Measurements from ENCODE around the gene TBC1D16. TPM values are rescaled to one million over a fixed set of nuclear protein-coding genes. Genes with fewer than 3 reads are reported as not detected.
A peak's percentile ranks its signal among the peaks of the same experiment; 100 is the strongest.

Gene TBC1D16
- total RNA-seq, 8 experiments from 2014 or later = 12.9 to 50.5 (median 33.4) TPM

DNA sequence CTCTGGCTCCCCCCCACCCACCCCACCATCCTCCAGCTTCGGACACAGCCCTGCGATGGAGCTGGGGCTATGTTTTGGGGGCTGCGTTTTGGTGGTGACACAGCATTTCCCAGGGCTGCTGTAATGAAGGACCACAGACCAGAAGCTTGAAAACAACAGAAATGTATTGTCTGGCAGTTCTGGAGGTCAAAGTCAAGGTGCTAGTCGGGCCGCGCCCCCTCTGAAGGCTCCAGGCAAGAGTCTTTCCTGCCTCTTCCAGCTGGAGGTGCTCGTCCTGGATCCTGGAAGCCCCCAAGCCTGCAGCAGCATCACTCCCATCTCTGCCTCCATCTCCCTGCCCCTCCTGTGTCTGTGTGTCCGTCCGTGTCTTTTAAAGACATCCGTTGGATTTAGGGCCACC, 50.8 kb downstream of the TBC1D16 start:
- in situ Hi-C loops (cut with MboI; ENCODE audit: low pct_unique_long_range_greater_than_20kb in 2 of 9, low sequenced_read_pairs in 9 of 9, unreplicated experiment in 9 of 9) = loop anchor here in 3 of 9 experiments (25.0 kb wide), 1 partner anchor 173 kb away; no protein-coding TSS in a partner anchor
- 93 to 94% methylated on average over 3 of the region's 10 CpGs; no CpG with 5 or more reads in 8 of the 10 experiments for WGBS, 10 experiments
- ATAC-seq (replicated peaks in 6 of 8) = no peak
- H3K27ac ChIP-seq = no peak overlapping the region
- H3K4me1 ChIP-seq (replicated peaks in 1 of 2) = peaks cover 27 to 28% of the 10 kb centered on the region in 2 donors
- H3K4me3 ChIP-seq = no peak overlapping the region

DNA sequence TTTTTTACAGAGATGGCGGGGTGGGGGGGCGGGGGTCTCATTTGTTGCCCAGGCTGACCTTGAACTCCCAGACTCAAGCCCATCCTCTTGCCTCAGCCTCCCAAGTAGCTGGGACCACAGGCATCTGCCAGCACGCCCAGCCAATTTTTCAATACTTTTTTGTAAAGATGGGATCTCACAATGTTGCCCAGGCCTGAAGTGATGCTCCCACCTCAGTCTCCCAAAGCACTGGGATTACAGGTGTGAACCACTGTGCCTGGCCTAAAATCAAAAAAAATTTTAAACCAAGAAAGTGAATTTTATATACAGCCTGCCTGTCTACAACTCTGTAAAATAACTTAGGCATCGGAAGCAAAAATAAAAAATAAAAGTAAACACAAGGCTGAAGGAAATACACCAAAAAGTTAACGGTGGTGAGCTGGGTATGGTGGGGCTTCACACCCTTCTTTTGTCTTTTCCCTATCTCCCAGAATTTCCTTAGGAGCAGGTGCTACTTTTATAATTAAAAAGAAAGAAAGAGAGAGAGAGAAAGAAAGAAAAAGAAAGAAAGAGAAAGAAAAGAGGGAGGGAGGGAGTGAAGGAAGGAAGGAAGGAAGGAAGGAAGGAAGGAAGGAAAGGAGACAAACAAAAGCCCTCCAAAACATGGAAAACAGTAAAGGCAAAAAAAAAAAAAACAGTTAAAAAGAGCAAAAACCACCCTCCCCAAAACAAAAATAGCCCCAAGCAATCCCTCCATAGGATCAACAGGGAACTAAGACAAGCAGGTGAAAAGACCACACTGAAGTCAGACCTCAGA, 51.4 kb downstream of the TBC1D16 start:
- H3K27ac ChIP-seq = no peak overlapping the region
- WGBS, 10 experiments = 80 to 100% (median 95%) methylated on average over 1 to 3 of the region's 5 CpGs; no CpG with 5 or more reads in 1 of the 10 experiments
- no peak overlapping the region for H3K4me3 ChIP-seq
- no peak for ATAC-seq (replicated peaks in 6 of 8)
- H3K4me1 ChIP-seq (replicated peaks in 1 of 2) = peaks cover 26 to 33% of the 10 kb centered on the region in 2 donors
- in situ Hi-C loops (cut with MboI; ENCODE audit: low pct_unique_long_range_greater_than_20kb in 2 of 9, low sequenced_read_pairs in 9 of 9, unreplicated experiment in 9 of 9) = loop anchor here in 3 of 9 experiments (25.0 kb wide), 1 partner anchor 172 kb away; no protein-coding TSS in a partner anchor

DNA sequence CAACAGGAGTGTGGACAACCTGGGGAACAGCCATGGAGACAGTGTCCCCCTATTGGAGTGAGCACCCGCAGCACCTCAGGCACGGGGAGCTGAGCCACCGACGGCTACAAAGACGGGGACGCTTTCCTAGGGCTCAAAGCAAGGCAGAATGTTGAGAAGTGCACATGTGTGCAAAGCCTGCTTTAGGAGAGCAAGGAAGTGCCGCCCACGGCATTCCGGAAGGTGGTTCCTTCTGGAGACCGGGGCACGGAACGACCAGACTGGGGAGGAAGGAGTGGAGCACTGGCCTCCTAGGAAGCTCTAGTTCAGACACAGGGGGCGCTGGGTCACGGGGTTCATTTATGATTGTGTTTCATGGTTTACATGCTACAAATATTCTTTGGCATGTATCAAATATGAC, 52.2 kb downstream of the TBC1D16 start:
- Histone ChIP-seq H3K4me1 (replicated peaks in 1 of 2) (peaks cover 23 to 40% of the 10 kb centered on the region in 2 donors), H3K4me3 (no peak overlapping the region), H3K27ac (no peak overlapping the region)
- ATAC-seq (replicated peaks in 6 of 8) = no peak
- 80 to 95% (median 93%) methylated on average over 3 to 8 of the region's 14 CpGs; no CpG with 5 or more reads in 7 of the 10 experiments for WGBS, 10 experiments
- in situ Hi-C loops (cut with MboI; ENCODE audit: low pct_unique_long_range_greater_than_20kb in 2 of 9, low sequenced_read_pairs in 9 of 9, unreplicated experiment in 9 of 9) = loop anchor here in 3 of 9 experiments (25.0 kb wide), 1 partner anchor 171 kb away; no protein-coding TSS in a partner anchor

DNA sequence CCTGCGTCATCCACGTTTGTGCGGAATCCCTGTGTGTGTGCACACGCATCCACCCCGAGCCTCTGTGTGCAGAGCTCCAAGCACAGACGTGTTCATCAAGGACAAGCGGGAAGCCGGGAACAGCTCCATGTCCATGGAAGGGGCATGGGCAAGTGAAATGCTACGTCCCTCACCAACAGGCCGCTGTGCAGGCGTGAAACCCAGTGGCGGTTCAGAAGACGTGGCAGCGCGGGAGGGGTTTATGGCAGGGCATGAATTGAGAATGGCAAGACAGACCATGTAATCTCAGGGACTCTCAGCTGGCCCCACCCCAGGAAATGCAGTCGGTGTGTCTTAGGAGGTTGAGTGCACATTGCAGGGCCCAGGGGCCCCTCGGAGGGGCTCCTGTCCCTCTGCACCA, 52.7 kb downstream of the TBC1D16 start:
- Histone ChIP-seq H3K4me3 (no peak overlapping the region), H3K4me1 (replicated peaks in 1 of 2) (peaks cover 20 to 45% of the 10 kb centered on the region in 2 donors), H3K27ac (no peak overlapping the region)
- ATAC-seq (replicated peaks in 6 of 8) = no peak
- in situ Hi-C loops (cut with MboI; ENCODE audit: low pct_unique_long_range_greater_than_20kb in 2 of 9, low sequenced_read_pairs in 9 of 9, unreplicated experiment in 9 of 9) = loop anchor here in 3 of 9 experiments (25.0 kb wide), 1 partner anchor 171 kb away; no protein-coding TSS in a partner anchor
- WGBS, 10 experiments = 83 to 100% (median 92%) methylated on average over 2 to 5 of the region's 17 CpGs; no CpG with 5 or more reads in 3 of the 10 experiments

DNA sequence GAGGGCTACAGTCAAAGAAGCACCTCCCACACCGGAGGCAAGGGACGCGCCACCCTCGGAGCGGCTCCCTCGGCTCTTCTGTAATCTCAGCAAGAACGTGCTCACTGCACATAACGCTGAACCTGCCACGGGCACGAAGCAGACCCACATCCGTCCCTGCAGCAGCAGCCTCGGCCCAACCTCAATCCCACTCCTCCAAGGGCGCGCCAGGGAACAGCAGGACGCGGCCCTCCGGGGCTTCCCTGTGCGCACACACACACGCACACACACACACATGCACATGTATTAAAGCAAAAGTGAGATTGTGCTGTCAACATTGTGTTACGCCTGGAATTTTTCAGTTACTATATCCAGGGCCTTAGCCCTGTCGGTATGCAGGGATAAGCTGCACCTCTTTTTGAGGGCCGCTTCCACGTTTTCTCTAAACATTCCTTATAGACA, 54.0 kb downstream of the TBC1D16 start:
- H3K27ac ChIP-seq = peak overlapping the region in 1 of 2 donors; percentile 47
- peak in 5 of 8 experiments; percentile 7 to 26 (median 23) for ATAC-seq (replicated peaks in 6 of 8)
- in situ Hi-C loops (cut with MboI; ENCODE audit: low pct_unique_long_range_greater_than_20kb in 2 of 9, low sequenced_read_pairs in 9 of 9, unreplicated experiment in 9 of 9) = loop anchor here in 3 of 9 experiments (25.0 kb wide), 1 partner anchor 169 kb away; no protein-coding TSS in a partner anchor
- peaks cover 23 to 58% of the 10 kb centered on the region in 2 donors for H3K4me1 ChIP-seq (replicated peaks in 1 of 2)
- 50 to 100% (median 84%) methylated on average over 1 to 18 of the region's 23 CpGs; no CpG with 5 or more reads in 1 of the 10 experiments for WGBS, 10 experiments
- H3K4me3 ChIP-seq = no peak overlapping the region

DNA sequence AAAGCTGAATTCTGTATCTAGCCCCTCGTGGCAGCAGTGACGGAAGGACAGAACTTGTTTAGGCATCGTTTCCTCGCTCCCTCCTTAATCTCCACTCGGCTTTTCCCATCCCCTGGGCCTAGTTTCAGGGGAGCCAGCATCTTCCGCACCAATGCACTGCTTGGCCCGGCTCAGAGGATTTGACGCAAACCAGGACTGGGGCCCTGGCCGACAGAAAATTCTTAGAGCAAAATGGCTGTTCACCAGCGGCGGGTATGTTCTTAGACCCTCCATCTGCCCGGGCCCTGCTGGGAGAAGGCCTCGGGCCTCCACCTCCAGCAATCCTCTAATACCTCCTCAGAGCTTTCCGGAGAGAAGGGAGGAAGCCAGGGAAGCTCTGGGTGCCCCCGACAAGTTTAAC, 54.6 kb downstream of the TBC1D16 start:
- peaks cover 23 to 62% of the 10 kb centered on the region in 2 donors for H3K4me1 ChIP-seq (replicated peaks in 1 of 2)
- H3K27ac ChIP-seq = no peak overlapping the region
- H3K4me3 ChIP-seq = no peak overlapping the region
- in situ Hi-C loops (cut with MboI; ENCODE audit: low pct_unique_long_range_greater_than_20kb in 2 of 9, low sequenced_read_pairs in 9 of 9, unreplicated experiment in 9 of 9) = loop anchor here in 3 of 9 experiments (25.0 kb wide), 1 partner anchor 169 kb away; no protein-coding TSS in a partner anchor
- WGBS, 10 experiments = 60 to 100% (median 83%) methylated on average over 1 to 12 of the region's 15 CpGs; no CpG with 5 or more reads in 4 of the 10 experiments
- ATAC-seq (replicated peaks in 6 of 8) = no peak

DNA sequence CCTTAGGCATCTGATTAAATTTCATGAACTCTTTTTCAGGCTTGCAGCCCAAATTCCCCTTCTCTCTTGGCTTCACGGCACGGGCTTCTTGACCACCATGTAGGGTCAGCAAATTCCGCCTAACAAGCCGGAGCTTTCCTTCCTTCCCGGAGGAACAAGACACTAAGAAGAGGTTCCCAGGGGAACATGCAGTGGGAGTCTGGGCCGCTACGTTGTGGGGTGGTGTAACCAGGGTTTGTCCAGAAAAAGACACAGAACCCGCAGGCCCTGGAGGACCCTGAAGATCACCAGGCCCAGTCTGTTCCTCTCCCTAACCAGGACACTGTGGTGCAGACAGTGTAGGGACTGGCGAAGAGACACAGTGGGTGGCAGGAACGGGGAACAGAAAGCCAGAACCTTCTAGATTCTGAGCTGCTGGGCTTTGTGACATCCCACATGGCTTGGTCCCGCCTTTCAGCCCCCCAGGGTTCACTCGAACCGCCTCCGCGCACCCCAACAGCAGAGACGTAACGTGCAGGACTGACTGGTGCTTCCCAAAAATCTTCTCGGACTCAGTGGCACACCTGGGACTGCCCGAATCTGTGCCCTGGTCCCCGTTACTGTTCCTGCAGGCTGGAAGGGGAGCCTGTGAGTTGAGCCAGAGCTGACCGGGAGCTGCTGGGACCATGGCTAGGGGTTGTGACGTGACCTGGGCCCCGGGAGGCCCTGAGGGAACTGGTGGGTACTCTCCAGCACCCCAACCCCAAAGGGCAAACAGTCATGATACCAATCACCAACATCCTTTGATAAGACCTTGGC, 55.2 kb downstream of the TBC1D16 start:
- ATAC-seq (replicated peaks in 6 of 8) = no peak
- Histone ChIP-seq H3K4me3 (no peak overlapping the region), H3K4me1 (replicated peaks in 1 of 2) (peaks cover 23 to 57% of the 10 kb centered on the region in 2 donors), H3K27ac (no peak overlapping the region)
- in situ Hi-C loops (cut with MboI; ENCODE audit: low pct_unique_long_range_greater_than_20kb in 2 of 9, low sequenced_read_pairs in 9 of 9, unreplicated experiment in 9 of 9) = loop anchor here in 3 of 9 experiments (25.0 kb wide), 1 partner anchor 168 kb away; no protein-coding TSS in a partner anchor
- 50 to 100% (median 95%) methylated on average over 1 to 13 of the region's 23 CpGs; no CpG with 5 or more reads in 1 of the 10 experiments for WGBS, 10 experiments

DNA sequence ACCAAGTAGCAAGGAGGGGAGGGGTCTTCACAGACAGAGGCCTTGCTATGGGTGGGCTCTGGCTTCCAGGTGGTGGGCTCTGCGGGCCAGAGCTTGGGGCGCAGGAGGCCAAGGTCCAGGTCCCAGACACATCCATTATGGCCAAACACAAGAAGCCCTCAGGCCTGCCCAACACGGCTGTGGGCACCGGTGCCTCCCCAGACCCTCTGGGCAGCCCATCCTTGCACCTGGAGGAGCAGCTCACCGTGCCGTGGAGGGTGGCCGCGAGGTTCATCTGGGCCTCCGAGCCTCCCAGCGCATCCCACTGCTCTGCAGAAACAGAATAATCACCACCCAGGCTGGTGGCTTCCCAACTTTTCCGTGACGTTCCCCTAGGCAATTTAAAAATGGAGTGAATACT, 55.9 kb downstream of the TBC1D16 start:
- peaks cover 20 to 52% of the 10 kb centered on the region in 2 donors for H3K4me1 ChIP-seq (replicated peaks in 1 of 2)
- WGBS, 10 experiments = 97 to 100% (median 100%) methylated on average over 2 to 10 of the region's 12 CpGs; no CpG with 5 or more reads in 7 of the 10 experiments
- in situ Hi-C loops (cut with MboI; ENCODE audit: low pct_unique_long_range_greater_than_20kb in 2 of 9, low sequenced_read_pairs in 9 of 9, unreplicated experiment in 9 of 9) = loop anchor here in 3 of 9 experiments (25.0 kb wide), 1 partner anchor 168 kb away; no protein-coding TSS in a partner anchor
- H3K27ac ChIP-seq = no peak overlapping the region
- ATAC-seq (replicated peaks in 6 of 8) = no peak
- no peak overlapping the region for H3K4me3 ChIP-seq

DNA sequence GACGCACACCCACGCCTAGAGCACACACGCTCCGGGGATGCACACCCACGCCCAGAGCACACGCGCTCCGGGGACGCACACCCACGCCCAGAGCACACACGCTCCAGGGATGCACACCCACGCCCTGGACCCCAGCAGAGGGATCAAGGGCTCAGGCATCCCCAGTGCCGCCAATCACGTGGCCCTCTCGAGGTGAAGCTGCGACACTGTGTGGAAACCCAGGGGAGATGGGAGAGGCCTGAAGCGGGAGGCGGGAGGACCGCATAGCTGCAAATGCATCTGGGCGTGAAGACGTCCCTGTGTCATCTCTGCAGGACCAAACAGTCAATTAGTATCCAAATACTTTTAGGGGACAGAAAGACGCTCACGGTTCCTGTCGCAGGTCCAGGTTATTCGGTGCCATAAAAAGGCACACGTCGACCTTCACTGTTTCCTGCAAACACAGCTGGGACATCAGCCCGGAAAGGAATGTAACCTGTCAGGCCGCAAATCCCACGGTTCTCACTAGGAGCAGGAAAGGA, 56.4 kb downstream of the TBC1D16 start:
- in situ Hi-C loops (cut with MboI; ENCODE audit: low pct_unique_long_range_greater_than_20kb in 2 of 9, low sequenced_read_pairs in 9 of 9, unreplicated experiment in 9 of 9) = loop anchor here in 3 of 9 experiments (25.0 kb wide), 1 partner anchor 167 kb away; no protein-coding TSS in a partner anchor
- peak in 4 of 8 experiments; percentile 10 to 25 (median 16) for ATAC-seq (replicated peaks in 6 of 8)
- peak overlapping the region; percentile 48 to 66 for H3K27ac ChIP-seq
- H3K4me3 ChIP-seq = no peak overlapping the region
- 82 to 100% (median 91%) methylated on average over 1 to 11 of the region's 30 CpGs; no CpG with 5 or more reads in 2 of the 10 experiments for WGBS, 10 experiments
- peaks cover 20 to 50% of the 10 kb centered on the region in 2 donors for H3K4me1 ChIP-seq (replicated peaks in 1 of 2)

DNA sequence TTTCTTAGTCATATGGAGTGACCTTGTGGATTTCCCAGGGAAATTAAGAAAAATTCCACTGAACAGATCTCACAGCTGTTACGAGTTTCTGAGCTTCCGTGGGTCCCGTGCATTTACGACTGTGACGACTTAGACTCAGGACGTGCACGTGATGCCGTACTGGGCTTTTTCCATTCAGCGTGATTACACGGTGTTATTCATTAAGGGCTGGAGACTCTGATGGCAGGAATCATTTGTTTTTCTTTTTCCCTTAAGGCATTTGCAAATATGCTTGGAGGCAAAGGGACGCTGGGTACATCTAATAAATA, 57.2 kb downstream of the TBC1D16 start:
- ATAC-seq (replicated peaks in 6 of 8) = peak in 2 of 8 experiments; percentile 20 to 26

DNA sequence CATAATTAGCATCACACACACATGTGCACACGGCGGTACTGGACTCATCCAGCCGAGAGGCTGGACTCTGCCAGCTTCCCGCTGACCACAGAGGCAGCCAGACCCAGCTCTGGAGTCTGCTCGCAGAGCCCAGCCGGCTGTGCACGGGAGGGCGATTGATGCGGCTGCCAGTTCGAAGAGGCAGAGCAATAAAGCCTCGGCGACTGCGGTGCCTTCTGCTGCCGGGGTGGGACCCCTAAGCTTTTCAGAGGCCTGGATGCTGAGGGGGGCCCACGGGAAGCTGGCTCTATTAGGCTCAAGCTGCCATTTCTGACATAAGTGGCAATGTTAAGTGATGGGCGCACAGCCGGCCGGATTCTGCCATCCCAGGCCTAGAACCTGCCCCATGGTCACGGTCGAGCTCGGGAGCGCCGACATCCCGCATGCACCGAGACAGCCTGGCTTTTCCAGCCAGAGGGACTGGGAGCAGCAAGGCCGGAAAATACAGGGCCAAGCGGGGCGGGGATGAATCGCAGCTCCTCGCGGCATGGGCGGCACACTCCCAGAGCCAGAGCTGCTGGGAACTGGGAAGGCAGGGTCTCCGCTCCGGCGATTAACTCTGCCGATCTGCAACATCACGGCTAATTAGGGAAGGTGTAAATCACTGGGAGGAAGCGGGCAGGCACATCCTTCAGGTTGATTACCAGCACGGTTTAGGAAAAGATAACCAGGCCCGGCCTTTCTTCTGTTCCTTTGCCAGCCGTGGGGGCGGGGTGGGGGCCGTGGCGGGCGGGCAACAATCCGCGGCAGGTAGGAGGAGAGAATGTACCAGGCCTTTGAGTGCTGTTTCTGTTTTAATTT, 57.7 kb downstream of the TBC1D16 start:
- Histone ChIP-seq H3K4me3 (no peak overlapping the region), H3K4me1 (replicated peaks in 1 of 2) (peaks cover 20 to 50% of the 10 kb centered on the region in 2 donors), H3K27ac (peak overlapping the region in 1 of 2 donors; percentile 66)
- 90 to 100% (median 95%) methylated on average over 2 to 16 of the region's 47 CpGs; no CpG with 5 or more reads in 5 of the 10 experiments for WGBS, 10 experiments
- peak in 6 of 8 experiments; percentile 32 to 83 (median 72) for ATAC-seq (replicated peaks in 6 of 8)
- in situ Hi-C loops (cut with MboI; ENCODE audit: low pct_unique_long_range_greater_than_20kb in 2 of 9, low sequenced_read_pairs in 9 of 9, unreplicated experiment in 9 of 9) = loop anchor here in 3 of 9 experiments (25.0 kb wide), 1 partner anchor 166 kb away; no protein-coding TSS in a partner anchor

More for the DNA sequence above, 57.2 kb downstream of the TBC1D16 start:
- 13 to 87% (median 58%) methylated on average over 1 to 11 of the region's 11 CpGs; no CpG with 5 or more reads in 2 of the 10 experiments for WGBS, 10 experiments
- in situ Hi-C loops (cut with MboI; ENCODE audit: low pct_unique_long_range_greater_than_20kb in 2 of 9, low sequenced_read_pairs in 9 of 9, unreplicated experiment in 9 of 9) = loop anchor here in 3 of 9 experiments (25.0 kb wide), 1 partner anchor 166 kb away; no protein-coding TSS in a partner anchor
- peaks cover 20 to 50% of the 10 kb centered on the region in 2 donors for H3K4me1 ChIP-seq (replicated peaks in 1 of 2)
- peak overlapping the region in 1 of 2 donors; percentile 66 for H3K27ac ChIP-seq
- H3K4me3 ChIP-seq = no peak overlapping the region
